ENCODE measurements around the gene RELB. TPM values are rescaled to one million over a fixed set of nuclear protein-coding genes. Genes with fewer than 3 reads are reported as not detected.

RELB gene
- total and polyA plus RNA-seq, 9 of the 15 experiments (the other 6 are each of a cell fraction or from before 2014, with no cell fraction given) = 0.15 to 1.1 (median 0.28) TPM; not detected in 2

DNA sequence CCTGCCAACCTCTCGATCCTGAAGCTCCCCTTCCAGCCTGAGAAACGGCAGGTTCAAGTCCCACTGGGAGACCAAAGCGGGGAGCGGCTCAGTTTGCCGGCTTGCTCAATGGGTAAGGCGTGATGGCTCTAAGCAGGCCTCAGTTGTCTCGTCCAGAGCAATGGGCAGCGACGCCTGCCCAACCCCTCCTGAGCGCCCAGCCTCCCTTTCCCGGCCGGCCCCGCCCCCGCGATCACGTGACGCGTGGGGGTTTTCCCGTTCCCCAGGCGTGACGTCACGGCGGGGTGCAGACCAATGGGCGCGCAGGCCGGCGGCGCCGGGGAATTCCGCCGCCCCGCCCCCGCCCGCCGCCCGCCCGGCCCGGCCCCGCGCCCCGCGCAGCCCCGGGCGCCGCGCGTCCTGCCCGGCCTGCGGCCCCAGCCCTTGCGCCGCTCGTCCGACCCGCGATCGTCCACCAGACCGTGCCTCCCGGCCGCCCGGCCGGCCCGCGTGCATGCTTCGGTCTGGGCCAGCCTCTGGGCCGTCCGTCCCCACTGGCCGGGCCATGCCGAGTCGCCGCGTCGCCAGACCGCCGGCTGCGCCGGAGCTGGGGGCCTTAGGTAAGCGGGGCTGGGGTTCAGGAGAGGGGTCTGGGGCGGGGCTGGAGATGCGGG, at the start of gene RELB (continued):
- TF ChIP-seq, protein P1, sequence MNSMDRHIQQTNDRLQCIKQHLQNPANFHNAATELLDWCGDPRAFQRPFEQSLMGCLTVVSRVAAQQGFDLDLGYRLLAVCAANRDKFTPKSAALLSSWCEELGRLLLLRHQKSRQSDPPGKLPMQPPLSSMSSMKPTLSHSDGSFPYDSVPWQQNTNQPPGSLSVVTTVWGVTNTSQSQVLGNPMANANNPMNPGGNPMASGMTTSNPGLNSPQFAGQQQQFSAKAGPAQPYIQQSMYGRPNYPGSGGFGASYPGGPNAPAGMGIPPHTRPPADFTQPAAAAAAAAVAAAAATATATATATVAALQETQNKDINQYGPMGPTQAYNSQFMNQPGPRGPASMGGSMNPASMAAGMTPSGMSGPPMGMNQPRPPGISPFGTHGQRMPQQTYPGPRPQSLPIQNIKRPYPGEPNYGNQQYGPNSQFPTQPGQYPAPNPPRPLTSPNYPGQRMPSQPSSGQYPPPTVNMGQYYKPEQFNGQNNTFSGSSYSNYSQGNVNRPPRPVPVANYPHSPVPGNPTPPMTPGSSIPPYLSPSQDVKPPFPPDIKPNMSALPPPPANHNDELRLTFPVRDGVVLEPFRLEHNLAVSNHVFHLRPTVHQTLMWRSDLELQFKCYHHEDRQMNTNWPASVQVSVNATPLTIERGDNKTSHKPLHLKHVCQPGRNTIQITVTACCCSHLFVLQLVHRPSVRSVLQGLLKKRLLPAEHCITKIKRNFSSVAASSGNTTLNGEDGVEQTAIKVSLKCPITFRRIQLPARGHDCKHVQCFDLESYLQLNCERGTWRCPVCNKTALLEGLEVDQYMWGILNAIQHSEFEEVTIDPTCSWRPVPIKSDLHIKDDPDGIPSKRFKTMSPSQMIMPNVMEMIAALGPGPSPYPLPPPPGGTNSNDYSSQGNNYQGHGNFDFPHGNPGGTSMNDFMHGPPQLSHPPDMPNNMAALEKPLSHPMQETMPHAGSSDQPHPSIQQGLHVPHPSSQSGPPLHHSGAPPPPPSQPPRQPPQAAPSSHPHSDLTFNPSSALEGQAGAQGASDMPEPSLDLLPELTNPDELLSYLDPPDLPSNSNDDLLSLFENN (IDR thresholded peaks at IDR 0.05; ENCODE audit: low read depth in 2 of 2, low read length in 2 of 2) = no peak
- TF ChIP-seq, protein P2, sequence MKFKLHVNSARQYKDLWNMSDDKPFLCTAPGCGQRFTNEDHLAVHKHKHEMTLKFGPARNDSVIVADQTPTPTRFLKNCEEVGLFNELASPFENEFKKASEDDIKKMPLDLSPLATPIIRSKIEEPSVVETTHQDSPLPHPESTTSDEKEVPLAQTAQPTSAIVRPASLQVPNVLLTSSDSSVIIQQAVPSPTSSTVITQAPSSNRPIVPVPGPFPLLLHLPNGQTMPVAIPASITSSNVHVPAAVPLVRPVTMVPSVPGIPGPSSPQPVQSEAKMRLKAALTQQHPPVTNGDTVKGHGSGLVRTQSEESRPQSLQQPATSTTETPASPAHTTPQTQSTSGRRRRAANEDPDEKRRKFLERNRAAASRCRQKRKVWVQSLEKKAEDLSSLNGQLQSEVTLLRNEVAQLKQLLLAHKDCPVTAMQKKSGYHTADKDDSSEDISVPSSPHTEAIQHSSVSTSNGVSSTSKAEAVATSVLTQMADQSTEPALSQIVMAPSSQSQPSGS (CRISPR knock-in tag; IDR thresholded peaks at IDR 0.05) = no peak
- TF ChIP-seq RBM14 (IDR thresholded peaks at IDR 0.05; ENCODE audit: borderline replicate concordance, insufficient read depth, low read depth, low read length) = no peak
- no peak for TF ChIP-seq RFX7 (CRISPR knock-in tag; IDR thresholded peaks at IDR 0.05)
- peak; percentile 23 for TF ChIP-seq NFYB (IDR thresholded peaks at IDR 0.05; ENCODE audit: extremely low read depth, insufficient read length)
- no peak for TF ChIP-seq NCOA2 (IDR thresholded peaks at IDR 0.05; ENCODE audit: partially characterized antibody in 2 of 2)
- no peak for TF ChIP-seq ZNF551 (CRISPR knock-in tag; IDR thresholded peaks at IDR 0.05)
- TF ChIP-seq, protein P3, sequence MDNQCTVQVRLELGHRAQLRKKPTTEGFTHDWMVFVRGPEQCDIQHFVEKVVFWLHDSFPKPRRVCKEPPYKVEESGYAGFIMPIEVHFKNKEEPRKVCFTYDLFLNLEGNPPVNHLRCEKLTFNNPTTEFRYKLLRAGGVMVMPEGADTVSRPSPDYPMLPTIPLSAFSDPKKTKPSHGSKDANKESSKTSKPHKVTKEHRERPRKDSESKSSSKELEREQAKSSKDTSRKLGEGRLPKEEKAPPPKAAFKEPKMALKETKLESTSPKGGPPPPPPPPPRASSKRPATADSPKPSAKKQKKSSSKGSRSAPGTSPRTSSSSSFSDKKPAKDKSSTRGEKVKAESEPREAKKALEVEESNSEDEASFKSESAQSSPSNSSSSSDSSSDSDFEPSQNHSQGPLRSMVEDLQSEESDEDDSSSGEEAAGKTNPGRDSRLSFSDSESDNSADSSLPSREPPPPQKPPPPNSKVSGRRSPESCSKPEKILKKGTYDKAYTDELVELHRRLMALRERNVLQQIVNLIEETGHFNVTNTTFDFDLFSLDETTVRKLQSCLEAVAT (IDR thresholded peaks at IDR 0.05) = no peak
- no peak for TF ChIP-seq ADNP (tag; IDR thresholded peaks at IDR 0.05)
- TF ChIP-seq HNRNPH1 (optimal IDR thresholded peaks at IDR 0.05; ENCODE audit: low read depth, low read length) = no peak
- TF ChIP-seq, protein P4, sequence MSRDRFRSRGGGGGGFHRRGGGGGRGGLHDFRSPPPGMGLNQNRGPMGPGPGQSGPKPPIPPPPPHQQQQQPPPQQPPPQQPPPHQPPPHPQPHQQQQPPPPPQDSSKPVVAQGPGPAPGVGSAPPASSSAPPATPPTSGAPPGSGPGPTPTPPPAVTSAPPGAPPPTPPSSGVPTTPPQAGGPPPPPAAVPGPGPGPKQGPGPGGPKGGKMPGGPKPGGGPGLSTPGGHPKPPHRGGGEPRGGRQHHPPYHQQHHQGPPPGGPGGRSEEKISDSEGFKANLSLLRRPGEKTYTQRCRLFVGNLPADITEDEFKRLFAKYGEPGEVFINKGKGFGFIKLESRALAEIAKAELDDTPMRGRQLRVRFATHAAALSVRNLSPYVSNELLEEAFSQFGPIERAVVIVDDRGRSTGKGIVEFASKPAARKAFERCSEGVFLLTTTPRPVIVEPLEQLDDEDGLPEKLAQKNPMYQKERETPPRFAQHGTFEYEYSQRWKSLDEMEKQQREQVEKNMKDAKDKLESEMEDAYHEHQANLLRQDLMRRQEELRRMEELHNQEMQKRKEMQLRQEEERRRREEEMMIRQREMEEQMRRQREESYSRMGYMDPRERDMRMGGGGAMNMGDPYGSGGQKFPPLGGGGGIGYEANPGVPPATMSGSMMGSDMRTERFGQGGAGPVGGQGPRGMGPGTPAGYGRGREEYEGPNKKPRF (IDR thresholded peaks at IDR 0.05; ENCODE audit: low read depth, low read length) = no peak
- no peak for TF ChIP-seq ZNF282 (CRISPR knock-in tag; IDR thresholded peaks at IDR 0.05)
- peak; percentile 83; the same call in 1 of the 2 replicates for TF ChIP-seq KLF13 (tag; IDR thresholded peaks at IDR 0.05; ENCODE audit: borderline replicate concordance, low read depth)
- no peak for TF ChIP-seq ESRRB (CRISPR knock-in tag; IDR thresholded peaks at IDR 0.05; ENCODE audit: borderline replicate concordance)
- no peak for TF ChIP-seq CBX1 (IDR thresholded peaks at IDR 0.05; ENCODE audit: low read depth)
- no peak for TF ChIP-seq ZNF184 (CRISPR knock-in tag; IDR thresholded peaks at IDR 0.05)
- TF ChIP-seq, protein P5, sequence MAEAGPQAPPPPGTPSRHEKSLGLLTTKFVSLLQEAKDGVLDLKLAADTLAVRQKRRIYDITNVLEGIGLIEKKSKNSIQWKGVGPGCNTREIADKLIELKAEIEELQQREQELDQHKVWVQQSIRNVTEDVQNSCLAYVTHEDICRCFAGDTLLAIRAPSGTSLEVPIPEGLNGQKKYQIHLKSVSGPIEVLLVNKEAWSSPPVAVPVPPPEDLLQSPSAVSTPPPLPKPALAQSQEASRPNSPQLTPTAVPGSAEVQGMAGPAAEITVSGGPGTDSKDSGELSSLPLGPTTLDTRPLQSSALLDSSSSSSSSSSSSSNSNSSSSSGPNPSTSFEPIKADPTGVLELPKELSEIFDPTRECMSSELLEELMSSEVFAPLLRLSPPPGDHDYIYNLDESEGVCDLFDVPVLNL (CRISPR knock-in tag; IDR thresholded peaks at IDR 0.05; ENCODE audit: low read depth) = no peak
- no peak; the same call in 1 of the 2 replicates for TF ChIP-seq HCFC1 (IDR thresholded peaks at IDR 0.05; ENCODE audit: low read depth, low read length)

Measured in K562 (cell line).